ENCODE results near the gene SEL1L2.

The SEL1L2 gene

GRCh38 chr20:13824459-13824858 lies 166.0 kb downstream of the SEL1L2 start:
- Histone ChIP-seq H3K4me3 (ENCODE audit: low read depth, low read length) (no peak overlapping the region), H3K9me3 (ENCODE audit: control insufficient read depth, insufficient read depth, low read depth, low read length) (no peaks in the 10 kb centered on the region), H3K4me1 (ENCODE audit: control insufficient read depth, insufficient read depth, low read length) (no peaks in the 10 kb centered on the region), H3K36me3 (ENCODE audit: control insufficient read depth in 2 of 2, insufficient read depth in 1 of 2, low read length in 2 of 2) (peaks cover 0 to 7% of the 10 kb centered on the region in 2 experiments; a peak in 2 of 3 replicates), H3K27ac (ENCODE audit: extremely low read depth, low read depth, low read length) (no peak overlapping the region)
- TF ChIP-seq, protein P1, sequence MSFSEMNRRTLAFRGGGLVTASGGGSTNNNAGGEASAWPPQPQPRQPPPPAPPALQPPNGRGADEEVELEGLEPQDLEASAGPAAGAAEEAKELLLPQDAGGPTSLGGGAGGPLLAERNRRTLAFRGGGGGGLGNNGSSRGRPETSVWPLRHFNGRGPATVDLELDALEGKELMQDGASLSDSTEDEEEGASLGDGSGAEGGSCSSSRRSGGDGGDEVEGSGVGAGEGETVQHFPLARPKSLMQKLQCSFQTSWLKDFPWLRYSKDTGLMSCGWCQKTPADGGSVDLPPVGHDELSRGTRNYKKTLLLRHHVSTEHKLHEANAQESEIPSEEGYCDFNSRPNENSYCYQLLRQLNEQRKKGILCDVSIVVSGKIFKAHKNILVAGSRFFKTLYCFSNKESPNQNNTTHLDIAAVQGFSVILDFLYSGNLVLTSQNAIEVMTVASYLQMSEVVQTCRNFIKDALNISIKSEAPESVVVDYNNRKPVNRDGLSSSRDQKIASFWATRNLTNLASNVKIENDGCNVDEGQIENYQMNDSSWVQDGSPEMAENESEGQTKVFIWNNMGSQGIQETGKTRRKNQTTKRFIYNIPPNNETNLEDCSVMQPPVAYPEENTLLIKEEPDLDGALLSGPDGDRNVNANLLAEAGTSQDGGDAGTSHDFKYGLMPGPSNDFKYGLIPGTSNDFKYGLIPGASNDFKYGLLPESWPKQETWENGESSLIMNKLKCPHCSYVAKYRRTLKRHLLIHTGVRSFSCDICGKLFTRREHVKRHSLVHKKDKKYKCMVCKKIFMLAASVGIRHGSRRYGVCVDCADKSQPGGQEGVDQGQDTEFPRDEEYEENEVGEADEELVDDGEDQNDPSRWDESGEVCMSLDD (tag by site-specific recombination; IDR thresholded peaks at IDR 0.05), result no peak
- no peak for TF ChIP-seq ZNF404 (tag by site-specific recombination; IDR thresholded peaks at IDR 0.05)
- TF ChIP-seq YY1 (tag by site-specific recombination; IDR thresholded peaks at IDR 0.05), result no peak
- no peak for TF ChIP-seq ZNF701 (tag by site-specific recombination; IDR thresholded peaks at IDR 0.05)
- no peak for TF ChIP-seq SETDB1 (IDR thresholded peaks at IDR 0.05; ENCODE audit: insufficient read length, low read length)
- ChIA-PET POLR2A (no interaction called here), CTCF (interaction anchor here (1.8 kb wide), 1 partner anchor 230 kb away, joined by 6 read pairs; no protein-coding TSS in a partner anchor)

GRCh38 chr20:13822459-13822858 lies 168.0 kb downstream of the SEL1L2 start:
- Histone ChIP-seq H3K36me3 (ENCODE audit: control insufficient read depth in 2 of 2, insufficient read depth in 1 of 2, low read length in 2 of 2) (peaks cover 6 to 20% of the 10 kb centered on the region in 2 experiments), H3K4me3 (ENCODE audit: low read depth, low read length) (no peak overlapping the region), H3K27ac (ENCODE audit: extremely low read depth, low read depth, low read length) (no peak overlapping the region), H3K9me3 (ENCODE audit: control insufficient read depth, insufficient read depth, low read depth, low read length) (no peaks in the 10 kb centered on the region), H3K4me1 (ENCODE audit: control insufficient read depth, insufficient read depth, low read length) (no peaks in the 10 kb centered on the region)
- no peak for TF ChIP-seq TRIM28 (IDR thresholded peaks at IDR 0.05; ENCODE audit: borderline replicate concordance, low read length)
- no peak for TF ChIP-seq ZNF48 (tag by site-specific recombination; IDR thresholded peaks at IDR 0.05)
- TF ChIP-seq SP2 (tag by site-specific recombination; IDR thresholded peaks at IDR 0.05), result no peak
- no peak for TF ChIP-seq ZNF114 (tag by site-specific recombination; IDR thresholded peaks at IDR 0.05)
- TF ChIP-seq, protein P2, sequence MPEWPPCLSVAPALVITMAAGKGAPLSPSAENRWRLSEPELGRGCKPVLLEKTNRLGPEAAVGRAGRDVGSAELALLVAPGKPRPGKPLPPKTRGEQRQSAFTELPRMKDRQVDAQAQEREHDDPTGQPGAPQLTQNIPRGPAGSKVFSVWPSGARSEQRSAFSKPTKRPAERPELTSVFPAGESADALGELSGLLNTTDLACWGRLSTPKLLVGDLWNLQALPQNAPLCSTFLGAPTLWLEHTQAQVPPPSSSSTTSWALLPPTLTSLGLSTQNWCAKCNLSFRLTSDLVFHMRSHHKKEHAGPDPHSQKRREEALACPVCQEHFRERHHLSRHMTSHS (tag by site-specific recombination; IDR thresholded peaks at IDR 0.05), result no peak
- TF ChIP-seq ZNF473 (tag by site-specific recombination; IDR thresholded peaks at IDR 0.05), result no peak
- no peak for TF ChIP-seq GLIS2 (tag by site-specific recombination; IDR thresholded peaks at IDR 0.05)
- no peak for TF ChIP-seq ZNF571 (tag by site-specific recombination; IDR thresholded peaks at IDR 0.05)
- no peak for TF ChIP-seq BCL11B (tag by site-specific recombination; IDR thresholded peaks at IDR 0.05; ENCODE audit: low read depth)
- TF ChIP-seq ZNF394 (tag by site-specific recombination; IDR thresholded peaks at IDR 0.05; ENCODE audit: borderline replicate concordance), result no peak
- CTCF ChIA-PET, result interaction anchor here (0.7 to 1.1 kb wide), 2 partner anchors 50 to 230 kb away, joined by 4 to 5 read pairs; no protein-coding TSS in a partner anchor
- POLR2A ChIA-PET, result no interaction called here

GRCh38 chr20:13821876-13822275 lies 168.5 kb downstream of the SEL1L2 start:
- Histone ChIP-seq H3K9me3 (ENCODE audit: control insufficient read depth, insufficient read depth, low read depth, low read length) (no peaks in the 10 kb centered on the region), H3K36me3 (ENCODE audit: control insufficient read depth in 2 of 2, insufficient read depth in 1 of 2, low read length in 2 of 2) (peaks cover 11 to 25% of the 10 kb centered on the region in 2 experiments), H3K4me3 (ENCODE audit: low read depth, low read length) (no peak overlapping the region), H3K27ac (ENCODE audit: extremely low read depth, low read depth, low read length) (no peak overlapping the region), H3K4me1 (ENCODE audit: control insufficient read depth, insufficient read depth, low read length) (no peaks in the 10 kb centered on the region)
- POLR2A ChIA-PET, result no interaction called here
- CTCF ChIA-PET, result interaction anchor here (0.6 to 5.3 kb wide), 3 partner anchors 50 to 233 kb away, joined by 3 to 63 read pairs (median 4); no protein-coding TSS in a partner anchor
- TF ChIP-seq ZNF214 (tag by site-specific recombination; IDR thresholded peaks at IDR 0.05; ENCODE audit: borderline replicate concordance) (no peak), ZNF19 (tag by site-specific recombination; IDR thresholded peaks at IDR 0.05; ENCODE audit: low read depth) (no peak), SALL2 (tag by site-specific recombination; IDR thresholded peaks at IDR 0.05; ENCODE audit: borderline replicate concordance) (no peak), BCL11B (tag by site-specific recombination; IDR thresholded peaks at IDR 0.05; ENCODE audit: low read depth) (no peak), ZNF544 (tag by site-specific recombination; IDR thresholded peaks at IDR 0.05) (no peak), ZNF302 (tag by site-specific recombination; IDR thresholded peaks at IDR 0.05; ENCODE audit: low read depth) (no peak), ZNF777 (tag by site-specific recombination; IDR thresholded peaks at IDR 0.05; ENCODE audit: borderline replicate concordance) (no peak), ZNF660 (tag by site-specific recombination; IDR thresholded peaks at IDR 0.05) (no peak)
- TF ChIP-seq, protein P3, sequence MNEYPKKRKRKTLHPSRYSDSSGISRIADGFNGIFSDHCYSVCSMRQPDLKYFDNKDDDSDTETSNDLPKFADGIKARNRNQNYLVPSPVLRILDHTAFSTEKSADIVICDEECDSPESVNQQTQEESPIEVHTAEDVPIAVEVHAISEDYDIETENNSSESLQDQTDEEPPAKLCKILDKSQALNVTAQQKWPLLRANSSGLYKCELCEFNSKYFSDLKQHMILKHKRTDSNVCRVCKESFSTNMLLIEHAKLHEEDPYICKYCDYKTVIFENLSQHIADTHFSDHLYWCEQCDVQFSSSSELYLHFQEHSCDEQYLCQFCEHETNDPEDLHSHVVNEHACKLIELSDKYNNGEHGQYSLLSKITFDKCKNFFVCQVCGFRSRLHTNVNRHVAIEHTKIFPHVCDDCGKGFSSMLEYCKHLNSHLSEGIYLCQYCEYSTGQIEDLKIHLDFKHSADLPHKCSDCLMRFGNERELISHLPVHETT (tag by site-specific recombination; IDR thresholded peaks at IDR 0.05), result no peak
- TF ChIP-seq, protein P4, sequence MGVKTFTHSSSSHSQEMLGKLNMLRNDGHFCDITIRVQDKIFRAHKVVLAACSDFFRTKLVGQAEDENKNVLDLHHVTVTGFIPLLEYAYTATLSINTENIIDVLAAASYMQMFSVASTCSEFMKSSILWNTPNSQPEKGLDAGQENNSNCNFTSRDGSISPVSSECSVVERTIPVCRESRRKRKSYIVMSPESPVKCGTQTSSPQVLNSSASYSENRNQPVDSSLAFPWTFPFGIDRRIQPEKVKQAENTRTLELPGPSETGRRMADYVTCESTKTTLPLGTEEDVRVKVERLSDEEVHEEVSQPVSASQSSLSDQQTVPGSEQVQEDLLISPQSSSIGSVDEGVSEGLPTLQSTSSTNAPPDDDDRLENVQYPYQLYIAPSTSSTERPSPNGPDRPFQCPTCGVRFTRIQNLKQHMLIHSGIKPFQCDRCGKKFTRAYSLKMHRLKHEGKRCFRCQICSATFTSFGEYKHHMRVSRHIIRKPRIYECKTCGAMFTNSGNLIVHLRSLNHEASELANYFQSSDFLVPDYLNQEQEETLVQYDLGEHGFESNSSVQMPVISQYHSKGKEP (tag by site-specific recombination; IDR thresholded peaks at IDR 0.05), result no peak
